Activated CD4-positive, alpha-beta T cell treated with anti-CD3 and anti-CD28 coated beads, Interleukin-2, amount 50 U/mL, for 1 hour (primary cell): Measurements from ENCODE around the gene ASAP2.

ENCODE experiments used
- DNase-seq: peaks from one replicate; pipeline ENCODE4 v3.0.0-alpha.2; 2020

ASAP2 gene

GRCh38 chr2:9232886-9233285, 26.3 kb downstream of the ASAP2 start:
- DNase-seq, result no peak

- no peak for DNase-seq
Measured at GRCh38 chr2:9234680-9235146, 28.1 kb downstream of the ASAP2 start.

- no peak for DNase-seq
Measured at GRCh38 chr2:9235147-9236044, 28.8 kb downstream of the ASAP2 start.

- no peak for DNase-seq
Measured at GRCh38 chr2:9236045-9236344, 29.4 kb downstream of the ASAP2 start.

- DNase-seq, result no peak
Measured at GRCh38 chr2:9236867-9237266, 30.3 kb downstream of the ASAP2 start.

GRCh38 chr2:9237831-9238230, 31.2 kb downstream of the ASAP2 start:
- DNase-seq, result no peak

- no peak for DNase-seq
Measured at GRCh38 chr2:9238591-9239326, 32.1 kb downstream of the ASAP2 start.

GRCh38 chr2:9239616-9240015, 33.0 kb downstream of the ASAP2 start:
- no peak for DNase-seq

GRCh38 chr2:9240745-9241144, 34.1 kb downstream of the ASAP2 start:
- no peak for DNase-seq

GRCh38 chr2:9241233-9241632, 34.6 kb downstream of the ASAP2 start:
- no peak for DNase-seq

GRCh38 chr2:9243357-9243756, 36.7 kb downstream of the ASAP2 start:
- no peak for DNase-seq

- DNase-seq, result no peak
Measured at GRCh38 chr2:9244985-9245544, 38.5 kb downstream of the ASAP2 start.

GRCh38 chr2:9247177-9247576, 40.6 kb downstream of the ASAP2 start:
- no peak for DNase-seq

GRCh38 chr2:9247786-9248185, 41.2 kb downstream of the ASAP2 start:
- DNase-seq, result no peak

- DNase-seq, result no peak
Measured at GRCh38 chr2:9248363-9248762, 41.8 kb downstream of the ASAP2 start.

- no peak for DNase-seq
Measured at GRCh38 chr2:9249020-9249800, 42.6 kb downstream of the ASAP2 start.

GRCh38 chr2:9250091-9250490, 43.5 kb downstream of the ASAP2 start:
- DNase-seq, result no peak

GRCh38 chr2:9250498-9251153, 44.0 kb downstream of the ASAP2 start:
- DNase-seq, result no peak

GRCh38 chr2:9251154-9252001, 44.8 kb downstream of the ASAP2 start:
- DNase-seq, result no peak

GRCh38 chr2:9252002-9252357, 45.4 kb downstream of the ASAP2 start:
- DNase-seq, result no peak

- no peak for DNase-seq
Measured at GRCh38 chr2:9255416-9255815, 48.8 kb downstream of the ASAP2 start.

GRCh38 chr2:9256147-9256546, 49.5 kb downstream of the ASAP2 start:
- no peak for DNase-seq
